Colon (tissue), 2 donors: ENCODE measurements around the gene EFNA5.

ENCODE experiments used
- FAIRE-seq: peaks from 2 replicates; lab custom pipeline; 2012; peaks lifted over from hg19 to GRCh38; lab: Jason Lieb, UNC
- donor health status: control.
- donor health status: control.

EFNA5 gene

DNA sequence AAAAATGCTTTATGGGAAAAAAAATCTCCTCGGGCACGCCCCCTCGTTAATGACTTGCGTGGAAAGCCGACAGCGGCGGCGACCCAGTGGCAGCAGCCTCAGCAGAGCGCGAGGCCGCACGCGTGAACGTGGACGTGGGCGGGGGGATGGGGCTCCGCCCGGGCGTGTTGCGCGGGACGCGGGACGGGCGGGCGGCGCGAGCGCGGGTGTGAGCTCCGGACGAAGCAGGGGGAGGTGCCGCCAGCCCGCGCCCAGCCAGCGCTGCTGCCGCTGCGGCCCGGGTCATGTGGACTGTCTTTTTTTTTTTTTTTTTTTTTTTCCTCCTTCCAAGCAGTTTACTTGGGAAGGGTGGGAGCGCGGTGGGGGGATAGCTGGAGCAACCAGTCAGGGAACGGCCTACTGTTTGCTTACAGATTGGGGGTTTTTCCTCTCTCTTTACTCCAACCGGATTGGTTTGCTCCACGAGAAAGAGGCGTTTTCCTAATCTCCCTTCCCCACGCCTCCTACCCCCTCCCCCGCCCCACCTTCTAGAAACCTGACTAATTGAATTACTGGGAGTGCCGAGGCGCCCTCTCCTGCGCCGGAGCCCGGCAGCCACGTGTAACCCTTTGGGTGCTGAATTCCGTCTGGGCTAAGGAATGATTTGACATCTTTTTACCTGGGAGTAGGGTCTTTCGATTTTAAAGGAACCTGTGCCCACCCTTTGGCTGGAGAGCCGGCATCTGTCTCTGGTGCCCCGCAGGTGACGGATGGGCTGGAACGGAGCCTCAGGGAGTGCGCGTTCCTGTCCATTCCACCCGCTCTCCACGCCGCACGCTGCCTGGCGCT is 1.7 kb upstream of the EFNA5 start:
- no peak for FAIRE-seq

DNA sequence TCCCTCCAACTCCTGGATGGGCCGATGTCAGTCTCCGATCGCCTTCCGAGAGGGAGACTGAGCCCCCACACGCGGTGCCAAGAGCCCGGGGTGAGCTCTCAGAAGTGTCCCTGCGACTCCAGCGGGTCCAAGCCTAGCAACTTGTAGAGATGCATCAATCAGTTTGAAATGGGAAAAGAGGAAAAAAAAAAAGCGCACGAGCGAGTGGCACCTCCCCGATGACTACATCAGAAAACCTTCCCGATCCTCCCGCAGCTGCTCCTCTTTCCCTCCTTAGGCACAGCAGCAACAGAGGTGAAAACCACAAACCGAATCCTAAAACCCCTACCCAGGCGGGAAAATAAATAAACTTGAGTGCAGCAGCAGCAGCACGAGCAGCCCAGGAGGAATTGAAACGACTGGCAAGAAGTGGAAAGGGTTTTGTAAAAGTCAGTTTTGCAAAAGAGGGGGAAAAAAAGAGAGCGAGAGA is 1.0 kb upstream of the EFNA5 start:
- no peak for FAIRE-seq

DNA sequence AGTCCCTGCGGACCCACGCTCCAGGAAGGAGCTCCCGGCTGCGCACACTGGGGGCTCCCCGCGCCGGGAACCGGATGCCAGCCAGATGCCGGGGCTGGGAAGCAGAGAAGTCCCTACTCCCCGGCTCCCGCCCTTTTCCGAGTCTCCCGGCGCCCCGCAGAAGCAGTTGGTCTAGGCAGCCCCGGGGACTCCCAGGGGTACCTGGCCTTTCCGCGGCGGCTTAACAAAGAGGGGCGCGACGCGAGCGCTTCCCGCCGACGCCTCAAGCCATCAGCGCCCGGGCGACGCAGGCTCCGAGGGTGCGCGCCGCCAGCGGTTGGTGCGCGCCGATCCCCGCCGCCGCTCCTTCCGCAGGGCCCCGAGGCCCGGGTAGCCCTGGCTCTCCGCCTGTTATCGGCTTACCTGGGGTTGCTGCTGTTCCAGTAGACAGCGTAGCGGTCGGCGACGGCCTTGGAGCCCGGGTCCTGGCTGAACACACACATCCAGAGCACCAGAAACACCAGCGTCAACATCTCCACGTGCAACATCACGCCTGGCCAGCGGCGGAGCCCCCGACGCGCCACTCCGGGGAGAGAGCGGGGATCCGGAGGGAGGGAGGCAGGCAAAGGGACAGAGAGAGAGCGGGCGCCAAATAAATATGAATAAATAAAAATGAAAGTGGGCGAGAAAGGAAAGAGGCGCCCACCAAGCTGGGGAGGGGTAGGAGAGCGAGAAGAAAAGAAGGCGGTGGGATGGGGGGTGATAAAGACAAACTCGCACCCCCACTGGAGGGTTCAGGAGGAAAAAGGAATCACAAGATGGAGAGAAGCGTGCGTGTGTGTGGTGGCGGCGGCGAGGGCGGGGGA is 428 bp downstream of the EFNA5 start:
- FAIRE-seq = no peak

DNA sequence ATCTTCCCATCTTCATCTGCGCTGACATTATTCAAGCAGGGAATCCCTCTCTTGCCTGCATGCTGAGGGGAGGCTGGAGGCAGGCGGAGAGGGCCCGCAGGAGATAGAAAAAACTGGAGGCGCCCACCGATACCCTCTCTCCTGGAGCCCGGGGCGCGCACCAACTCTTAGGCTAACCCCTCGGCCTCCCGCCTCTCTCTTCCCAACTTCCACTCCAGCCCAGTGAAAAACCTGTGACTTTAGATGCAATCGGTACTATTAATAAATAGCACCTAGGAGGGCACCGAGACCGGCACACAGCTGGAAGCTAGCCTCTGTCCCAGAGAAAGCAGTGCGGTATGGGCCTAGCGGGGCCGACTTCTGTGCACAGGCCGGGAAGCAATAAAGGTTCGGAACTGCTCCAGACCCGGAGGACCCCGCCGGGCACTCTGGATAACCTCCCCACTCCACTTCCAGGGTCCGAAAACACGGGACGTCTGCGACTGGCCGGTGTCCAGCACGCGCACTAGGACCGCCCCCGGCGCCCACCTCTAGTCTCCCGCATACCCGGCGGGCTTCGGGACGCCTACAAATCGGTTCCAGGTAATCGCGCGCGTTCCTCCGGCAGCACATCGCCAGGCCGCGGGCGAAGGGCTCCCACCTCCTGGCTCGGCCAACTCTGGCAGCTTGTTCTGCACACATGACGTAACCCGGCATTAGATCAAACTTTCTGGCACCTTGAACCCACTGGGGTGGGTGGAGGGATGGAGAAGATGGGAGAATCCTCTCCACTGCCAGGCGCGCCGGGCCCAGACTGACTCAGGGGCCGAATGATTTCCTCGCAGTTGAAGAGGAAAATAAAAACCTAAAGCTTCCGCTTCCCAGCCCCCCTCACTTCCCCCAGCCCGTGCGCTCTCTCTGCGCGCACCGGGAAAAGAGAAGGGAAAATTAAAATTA is 1.4 kb downstream of the EFNA5 start:
- FAIRE-seq = no peak

DNA sequence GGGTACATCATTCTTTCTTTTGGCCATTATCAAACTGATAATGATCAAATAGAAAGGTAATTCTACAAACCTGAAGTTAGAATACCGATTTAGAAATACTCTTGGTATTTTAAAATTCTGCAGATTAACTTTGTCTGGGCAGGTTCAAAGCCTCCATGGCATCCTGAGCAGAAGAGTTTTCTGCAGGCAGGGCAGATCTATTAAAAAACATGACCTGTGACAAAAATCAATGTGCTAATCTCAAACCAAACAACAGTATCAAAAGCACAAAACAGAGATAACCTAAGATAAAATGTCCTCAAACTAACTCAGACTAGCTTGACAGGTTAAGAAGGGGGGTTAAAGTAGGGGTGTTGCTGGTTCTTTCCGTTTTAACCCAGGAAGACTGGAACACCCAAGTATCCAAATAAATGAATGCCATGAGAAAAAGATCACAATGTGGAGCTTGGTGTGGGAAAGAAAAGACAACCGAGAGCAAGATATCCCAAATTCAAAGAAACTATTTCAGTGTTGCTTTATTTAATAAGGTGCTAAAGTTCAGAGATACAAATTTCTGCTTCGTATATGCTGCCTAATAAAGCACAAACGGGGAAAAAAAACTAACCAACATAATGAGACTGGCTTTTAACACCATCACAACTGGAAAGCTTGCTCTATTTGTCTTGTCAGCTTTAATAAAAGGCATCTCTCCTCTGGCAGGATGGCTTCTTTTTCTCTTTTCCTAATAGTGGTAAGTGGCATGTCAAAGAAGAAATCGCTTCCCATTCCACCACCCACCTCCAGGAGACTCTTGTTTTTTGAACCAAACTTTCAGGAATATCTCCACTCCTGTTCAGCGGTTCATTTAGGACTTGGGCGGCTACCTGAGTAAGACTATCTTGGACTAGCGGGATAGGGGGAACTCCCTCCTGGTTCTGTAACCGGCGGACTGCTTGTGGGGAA is 2.3 kb downstream of the EFNA5 start:
- FAIRE-seq = no peak

DNA sequence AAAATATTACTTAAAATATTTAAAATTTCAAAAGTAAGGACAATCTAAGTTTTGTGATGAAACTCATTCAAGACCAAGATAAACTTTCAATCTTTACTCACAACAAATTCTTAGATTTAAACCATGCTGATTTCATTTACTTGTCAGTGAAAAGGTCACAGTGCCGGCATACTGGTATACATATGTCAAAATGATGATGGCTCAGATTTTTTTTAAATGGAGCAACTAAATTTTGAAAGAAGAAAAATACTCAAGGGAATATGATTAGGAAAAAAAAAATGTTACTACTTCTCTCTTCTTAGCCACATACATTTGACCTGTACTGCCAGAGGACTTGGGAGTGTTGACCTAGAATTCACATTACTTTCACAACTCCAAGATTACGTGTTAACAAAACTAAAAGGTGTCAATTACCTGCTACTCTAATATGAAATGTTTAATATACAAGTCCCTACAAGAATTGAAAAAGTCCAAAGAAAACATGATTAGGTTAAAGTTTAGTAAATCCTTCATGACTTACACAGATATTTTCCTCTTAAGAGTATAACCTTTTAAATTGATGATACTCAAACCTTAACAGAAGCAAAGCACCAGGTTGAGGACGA is 4.6 kb downstream of the EFNA5 start:
- FAIRE-seq = no peak

DNA sequence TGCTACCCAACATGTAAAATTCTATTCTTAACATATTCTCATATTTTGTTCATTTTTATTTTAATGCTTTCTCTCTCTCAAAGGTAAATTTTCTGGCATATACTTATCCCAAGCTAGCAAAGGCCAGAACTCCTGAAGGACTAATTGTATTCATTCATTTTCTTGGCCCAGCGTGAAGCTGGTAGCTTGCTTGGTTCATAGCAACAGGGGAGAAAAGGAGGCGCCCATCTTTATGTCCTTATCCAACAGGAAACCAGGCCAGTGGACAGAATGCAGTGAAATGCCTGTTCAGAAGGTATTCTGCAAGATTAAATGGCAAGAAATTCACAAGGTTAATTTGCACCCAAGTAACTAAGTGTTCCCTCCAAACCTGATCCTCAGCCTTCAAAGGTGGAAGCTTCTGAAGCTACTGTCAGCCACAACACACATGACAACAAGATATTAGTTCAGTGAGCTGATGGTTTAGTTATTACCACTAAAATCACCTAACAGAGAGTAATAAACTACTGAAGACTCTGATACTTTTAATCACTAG is 5.6 kb downstream of the EFNA5 start:
- FAIRE-seq = no peak

DNA sequence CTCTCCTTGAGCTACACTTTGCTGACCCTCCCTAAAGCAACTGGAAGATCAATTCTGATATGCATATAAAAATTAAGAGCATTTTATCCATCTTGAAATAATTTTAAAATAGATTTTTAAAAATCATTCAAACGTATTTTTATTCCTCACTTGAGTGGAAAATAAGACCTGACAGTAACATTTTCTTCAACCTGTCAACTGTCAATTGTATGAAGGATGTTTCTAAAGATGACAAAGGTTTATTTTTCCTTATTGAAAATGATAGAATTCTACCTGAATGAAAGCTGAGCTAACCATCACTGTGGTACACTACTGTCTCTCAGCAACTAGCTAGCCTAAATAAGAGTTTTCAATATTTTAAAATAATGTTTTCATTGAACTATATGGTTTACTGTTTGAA is 7.0 kb downstream of the EFNA5 start:
- no peak for FAIRE-seq

DNA sequence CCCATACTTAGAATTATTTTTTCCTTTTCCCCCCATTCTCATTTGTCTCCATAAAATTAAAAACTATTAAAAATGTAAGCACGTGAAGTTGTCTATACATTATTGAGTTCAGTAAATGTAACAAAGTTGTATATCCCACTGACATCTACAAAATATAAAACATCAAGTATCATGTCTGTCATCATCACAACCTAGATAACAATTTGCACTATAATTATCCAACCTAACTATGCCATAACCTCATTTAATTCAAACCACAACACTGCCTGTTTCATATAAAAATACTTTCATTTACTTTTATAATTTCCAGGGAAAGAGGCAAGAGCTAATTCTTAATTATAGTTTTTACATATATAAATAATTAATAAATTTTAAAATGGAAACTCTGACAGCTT is 9.1 kb downstream of the EFNA5 start:
- no peak for FAIRE-seq

DNA sequence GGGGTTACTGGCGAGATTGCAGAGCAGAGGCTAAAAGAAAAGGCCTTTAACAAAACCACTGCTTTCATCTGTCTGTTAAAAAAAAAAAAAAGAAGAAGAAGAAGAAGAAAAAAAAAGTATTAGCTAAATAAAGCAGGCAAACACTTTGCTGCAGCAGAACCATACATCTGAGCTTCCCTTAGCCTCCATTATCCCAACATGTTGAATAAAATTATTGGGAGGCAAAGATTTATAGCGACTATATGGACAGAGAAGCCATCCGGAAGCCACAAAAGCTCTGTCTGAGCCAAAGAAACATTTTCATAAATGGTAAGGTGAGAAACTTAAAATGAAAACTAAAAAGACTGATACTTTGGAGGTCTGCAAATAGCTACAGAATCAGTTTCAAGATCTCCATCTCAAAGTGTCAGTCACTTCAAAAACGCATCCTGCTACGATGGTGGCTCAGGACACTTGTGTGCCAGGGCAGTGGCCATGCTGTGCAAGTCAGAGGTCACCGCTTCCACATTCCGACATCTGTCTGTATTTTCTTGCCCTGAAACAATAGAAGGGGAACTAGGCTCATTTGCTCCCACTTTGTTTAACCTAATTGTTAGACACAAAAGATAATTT is 9.6 kb downstream of the EFNA5 start:
- no peak for FAIRE-seq

DNA sequence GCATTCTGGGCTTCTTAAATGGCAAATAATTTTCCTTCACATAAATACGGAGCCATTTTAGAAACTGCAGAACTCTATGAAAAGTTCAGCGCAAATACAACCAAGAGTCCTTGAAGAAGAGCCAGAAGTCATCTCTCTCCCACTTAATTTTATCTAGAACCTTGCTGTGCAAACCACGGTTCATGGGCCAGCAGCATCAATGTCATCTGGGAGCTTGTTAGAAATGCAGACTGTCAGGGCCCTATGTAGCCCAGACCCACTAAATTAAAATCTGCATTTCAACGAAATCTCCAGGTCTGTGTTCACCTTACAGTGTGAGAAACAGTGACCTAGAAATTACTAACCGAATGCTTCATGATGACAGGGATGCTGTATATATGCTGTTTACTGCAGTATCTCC is 12.2 kb downstream of the EFNA5 start:
- no peak for FAIRE-seq

DNA sequence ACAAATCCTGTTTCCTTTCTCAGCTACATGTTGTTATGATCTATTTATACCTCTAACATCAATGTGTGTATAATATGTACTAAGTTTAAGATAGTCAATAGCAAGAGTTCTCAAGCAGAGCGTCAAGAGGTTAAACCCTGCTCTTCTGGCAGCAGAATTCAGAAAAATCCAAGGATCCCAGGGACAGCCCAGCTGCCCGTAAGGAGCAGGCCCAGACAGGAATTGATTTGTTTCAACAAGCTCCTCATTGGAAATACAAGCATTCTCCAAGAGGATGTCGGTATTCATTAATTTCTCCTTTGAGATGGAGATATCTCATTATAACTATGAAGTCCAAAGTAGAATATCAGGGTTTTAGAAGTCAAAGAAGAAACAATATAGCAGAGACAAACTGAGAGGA is 14.9 kb downstream of the EFNA5 start:
- FAIRE-seq = no peak

DNA sequence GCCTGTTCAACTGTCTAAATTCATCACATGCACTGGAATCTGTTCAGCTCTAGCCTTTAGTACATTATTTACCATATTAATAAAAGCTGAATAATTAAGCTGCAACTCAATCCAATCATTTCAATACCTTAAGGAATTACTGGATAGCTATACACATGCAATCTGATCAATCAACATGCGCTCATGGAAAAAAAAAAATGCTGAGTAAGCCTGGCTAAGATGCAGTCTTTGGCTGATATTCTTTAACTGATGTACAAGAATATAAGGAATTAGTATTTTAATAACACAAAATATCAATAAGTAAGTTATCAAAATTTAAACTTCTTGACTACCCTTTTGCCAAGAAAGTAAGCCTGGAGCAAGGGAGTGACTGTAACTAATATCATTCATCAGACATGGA is 15.9 kb downstream of the EFNA5 start:
- FAIRE-seq = no peak

DNA sequence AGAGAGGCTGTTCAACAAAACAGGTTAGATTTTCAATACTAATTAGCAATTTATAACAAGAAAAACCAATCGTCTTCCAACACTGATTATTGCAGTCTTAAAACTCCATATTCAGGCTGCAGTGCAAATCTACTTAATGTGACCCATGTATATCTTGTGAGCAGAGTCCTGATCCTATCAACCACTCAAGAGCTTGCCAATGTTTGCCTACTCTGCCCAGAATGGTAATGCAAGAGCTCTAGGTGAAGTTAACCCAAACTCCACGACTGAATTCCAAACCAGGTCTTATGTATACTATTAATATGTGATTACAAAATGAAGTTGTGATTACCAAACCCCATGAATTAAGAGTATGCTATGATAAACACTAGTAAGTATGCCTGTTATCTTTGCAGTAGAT is 17.1 kb downstream of the EFNA5 start:
- FAIRE-seq = no peak

DNA sequence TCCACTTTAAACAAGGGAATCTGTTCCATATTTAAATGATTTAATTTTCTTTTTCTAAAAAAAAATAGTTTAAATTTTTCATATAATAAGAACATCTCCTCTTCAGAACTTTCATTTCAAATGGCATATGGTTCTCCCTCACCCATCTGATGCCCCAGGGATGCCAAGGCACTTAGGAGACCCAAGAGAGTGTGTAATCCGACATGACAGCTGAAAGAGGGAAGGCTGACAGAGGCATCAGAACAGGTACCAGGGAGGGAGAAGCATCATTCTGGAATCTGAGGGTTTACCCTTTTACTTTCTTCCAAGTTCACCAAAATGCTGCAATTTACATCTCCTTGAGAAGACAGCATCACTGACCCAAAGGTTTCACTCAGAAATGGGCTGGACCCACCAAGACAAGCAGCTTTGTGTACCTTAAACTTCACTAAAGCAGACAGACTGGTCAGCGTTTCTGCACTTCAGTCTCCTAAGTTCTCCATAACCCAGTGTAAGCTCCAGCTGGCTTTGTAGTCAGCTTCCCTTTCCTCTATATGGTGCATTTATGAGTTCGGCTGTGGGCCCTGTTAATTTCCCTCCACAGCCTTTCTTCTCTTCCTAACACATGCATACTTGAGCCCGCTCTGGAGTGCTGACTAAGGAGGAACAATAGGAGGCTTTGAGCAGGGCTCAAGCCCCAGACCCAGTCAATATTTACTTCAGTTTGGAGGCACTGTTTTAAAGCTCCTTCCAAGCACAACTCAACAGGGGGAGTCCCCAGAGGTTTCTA is 17.7 kb downstream of the EFNA5 start:
- no peak for FAIRE-seq

DNA sequence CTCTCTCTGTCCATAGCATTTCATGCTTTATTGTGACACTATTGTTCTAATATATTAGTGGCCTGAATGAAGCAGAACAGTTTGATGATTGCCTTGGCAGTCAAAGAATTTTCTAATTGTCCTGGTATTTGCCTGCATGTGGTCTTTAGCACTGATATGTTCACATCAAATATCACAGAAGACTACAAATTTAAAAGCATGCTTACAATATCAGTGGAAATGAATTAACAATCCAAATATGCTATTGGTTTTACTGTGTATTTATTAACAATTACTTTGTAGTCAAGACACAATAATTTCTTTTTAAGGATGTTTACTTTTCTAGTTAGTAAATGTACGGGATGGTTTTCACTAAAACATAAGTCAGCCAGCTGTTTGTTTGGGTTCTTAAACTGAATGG is 18.3 kb downstream of the EFNA5 start:
- no peak for FAIRE-seq

DNA sequence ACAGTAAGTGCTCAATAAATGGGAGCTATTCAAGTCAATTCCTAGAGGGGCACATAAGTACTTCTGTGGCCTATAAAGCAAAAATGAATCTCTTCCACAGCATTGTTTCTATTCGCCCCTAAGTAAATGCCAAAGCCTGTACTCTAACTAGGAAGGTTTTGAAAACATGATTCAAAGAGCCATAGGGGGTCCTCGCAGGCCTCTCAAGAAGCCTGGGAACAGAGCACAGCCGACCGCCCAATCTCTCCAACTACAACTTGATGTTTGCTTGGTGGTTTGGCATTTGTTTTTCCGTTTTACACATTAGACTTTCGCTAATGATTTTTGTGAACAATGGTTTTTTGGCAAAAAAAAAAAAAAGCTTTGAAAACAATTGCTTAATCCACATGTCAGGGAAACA is 19.4 kb downstream of the EFNA5 start:
- FAIRE-seq = no peak

DNA sequence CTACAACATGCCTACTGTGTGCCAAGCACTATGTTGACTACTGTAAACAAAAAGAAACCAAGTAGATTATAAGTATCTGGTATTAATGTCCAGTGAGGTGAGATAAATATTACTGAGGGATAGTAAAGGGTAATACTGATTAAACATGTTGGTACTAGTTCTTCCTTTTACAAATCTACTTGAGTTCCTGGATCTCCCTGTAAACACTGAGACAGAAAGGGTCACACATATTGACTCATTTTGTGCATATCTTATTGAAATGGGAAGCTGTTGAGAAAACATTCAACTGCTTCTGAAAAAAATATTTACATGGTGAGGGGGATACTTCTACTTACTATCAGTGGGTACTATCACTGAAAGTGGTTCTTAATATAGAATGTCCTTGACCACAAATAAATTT is 24.3 kb downstream of the EFNA5 start:
- no peak for FAIRE-seq

DNA sequence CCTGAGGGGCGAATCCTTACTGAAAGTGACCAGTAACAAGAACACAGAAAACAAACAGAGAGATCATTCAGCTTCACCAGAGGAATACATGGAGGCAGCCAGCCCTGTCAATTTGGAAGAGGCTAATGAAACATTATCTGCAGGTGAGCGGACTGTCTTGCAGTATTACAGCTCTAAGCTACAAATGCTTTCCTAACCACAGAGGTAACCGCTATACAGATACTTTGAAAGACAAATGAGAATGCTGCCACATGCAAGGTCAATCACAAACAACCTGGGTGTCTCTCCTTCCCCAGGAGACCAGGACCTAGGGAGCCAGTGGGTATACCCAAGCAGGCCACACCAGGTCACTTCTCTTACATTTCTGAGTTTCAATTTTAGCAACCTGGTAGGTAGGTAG is 30.2 kb downstream of the EFNA5 start:
- FAIRE-seq = no peak
